H9 (cell line): ENCODE measurements around the gene NR1I2. TPM values are rescaled to one million over a fixed set of nuclear protein-coding genes. Genes with fewer than 3 reads are reported as not detected.

Source experiments
- DNase-seq: peaks from one replicate; pipeline ENCODE4 v3.0.0-alpha.2; 2017
- H2AFZ ChIP-seq: one replicate; pipeline ENCODE4 v1.6.1; 2013; ENCODE audit warnings: mild to moderate bottlenecking, low read length, control low read depth, moderate library complexity
- H2AK5ac ChIP-seq: 2 replicates; pipeline ENCODE4 v1.6.1; 2013; ENCODE audit warnings: low read length, control low read depth, mixed read lengths; ENCODE audit not compliant: insufficient read length
- H2BK120ac ChIP-seq: one replicate; pipeline ENCODE4 v1.6.1; 2013; ENCODE audit warnings: low read depth, mild to moderate bottlenecking, low read length, control low read depth, inconsistent platforms; ENCODE audit not compliant: poor library complexity, severe bottlenecking
- H2BK12ac ChIP-seq: 2 replicates; pipeline ENCODE4 v1.6.1; 2013; ENCODE audit warnings: low read length, control low read depth, mixed read lengths, low read depth; ENCODE audit not compliant: insufficient read length
- H2BK15ac ChIP-seq: 2 replicates; pipeline ENCODE4 v1.6.1; 2013; ENCODE audit warnings: low read depth, low read length, control low read depth
- H2BK20ac ChIP-seq: one replicate; pipeline ENCODE4 v1.6.1; 2013; ENCODE audit warnings: low read depth, mild to moderate bottlenecking, low read length, control low read depth, inconsistent platforms; ENCODE audit not compliant: poor library complexity, severe bottlenecking
- H2BK5ac ChIP-seq: 2 replicates; pipeline ENCODE4 v1.6.1; 2013; ENCODE audit warnings: low read length, control low read depth, mixed read lengths; ENCODE audit not compliant: insufficient read length
- H3K14ac ChIP-seq: 2 replicates; pipeline ENCODE4 v1.6.1; 2013; ENCODE audit warnings: low read length, control low read depth; ENCODE audit not compliant: insufficient read depth
- H3K18ac ChIP-seq: 2 replicates; pipeline ENCODE4 v1.6.1; 2013; ENCODE audit warnings: low read depth, mild to moderate bottlenecking, mixed read lengths, low read length, control low read depth; ENCODE audit not compliant: insufficient read length
- H3K23ac ChIP-seq: 2 replicates; pipeline ENCODE4 v1.6.1; 2013; ENCODE audit warnings: low read length, control low read depth, mixed read lengths, low read depth; ENCODE audit not compliant: insufficient read length
- H3K23me2 ChIP-seq: 2 replicates; pipeline ENCODE4 v1.6.1; 2013; ENCODE audit warnings: low read depth, mild to moderate bottlenecking, mixed read lengths, low read length, control low read depth; ENCODE audit not compliant: insufficient read length, poor library complexity, severe bottlenecking
- H3K27ac ChIP-seq: 2 replicates; pipeline ENCODE4 v1.5.1; 2013; ENCODE audit warnings: low read length, control low read depth, mixed read lengths, low read depth; ENCODE audit not compliant: insufficient read length
- H3K27me3 ChIP-seq: 2 replicates; pipeline ENCODE4 v1.6.1; 2013; ENCODE audit warnings: low read length, control low read depth, inconsistent platforms; ENCODE audit not compliant: insufficient read depth
- H3K4ac ChIP-seq: 2 replicates; pipeline ENCODE4 v1.6.1; 2013; ENCODE audit warnings: low read depth, mild to moderate bottlenecking, control low read depth, inconsistent platforms, low read length, moderate library complexity
- H3K4me1 ChIP-seq: 2 replicates; pipeline ENCODE4 v1.6.1; 2013; ENCODE audit warnings: low read length, control low read depth, inconsistent platforms; ENCODE audit not compliant: insufficient read depth
- H3K4me2 ChIP-seq: 2 replicates; pipeline ENCODE4 v1.6.1; 2013; ENCODE audit warnings: low read length, control low read depth, mixed read lengths; ENCODE audit not compliant: insufficient read length, insufficient read depth
- H3K56ac ChIP-seq: 2 replicates; pipeline ENCODE4 v1.6.1; 2013; ENCODE audit warnings: low read depth, mild to moderate bottlenecking, mixed read lengths, low read length, control low read depth; ENCODE audit not compliant: insufficient read length
- H3K79me1 ChIP-seq: 2 replicates; pipeline ENCODE4 v1.6.1; 2013; ENCODE audit warnings: low read depth, mild to moderate bottlenecking, moderate library complexity, low read length, control low read depth, inconsistent platforms; ENCODE audit not compliant: insufficient read depth, poor library complexity, severe bottlenecking
- H3K79me2 ChIP-seq: 2 replicates; pipeline ENCODE4 v1.6.1; 2013; ENCODE audit warnings: low read length, control low read depth, inconsistent platforms; ENCODE audit not compliant: insufficient read depth
- H3K9ac ChIP-seq: 2 replicates; pipeline ENCODE4 v1.6.1; 2013; ENCODE audit warnings: low read length, control low read depth, mixed read lengths; ENCODE audit not compliant: insufficient read length; ENCODE audit errors: extremely low read depth
- H3K9me3 ChIP-seq: one replicate; pipeline ENCODE4 v1.6.1; 2013; ENCODE audit warnings: low read depth, low read length, inconsistent platforms; ENCODE audit not compliant: control insufficient read depth
- H3T11ph ChIP-seq: one replicate; pipeline ENCODE4 v1.6.1; 2013; ENCODE audit warnings: mild to moderate bottlenecking, low read length, control low read depth, inconsistent platforms
- H4K20me1 ChIP-seq: one replicate; pipeline ENCODE4 v1.6.1; 2013; ENCODE audit not compliant: control insufficient read depth, insufficient read length, insufficient read depth
- H4K5ac ChIP-seq: 2 replicates; pipeline ENCODE4 v1.6.1; 2013; ENCODE audit warnings: low read depth, mild to moderate bottlenecking, mixed read lengths, low read length, control low read depth; ENCODE audit not compliant: insufficient read length
- H4K8ac ChIP-seq: replicated peaks from 2 replicates; pipeline ENCODE4 v1.6.1; 2013; ENCODE audit warnings: low read length, control low read depth, mixed read lengths, low read depth; ENCODE audit not compliant: insufficient read length
- H4K91ac ChIP-seq: 2 replicates; pipeline ENCODE4 v1.6.1; 2013; ENCODE audit warnings: low read depth, mild to moderate bottlenecking, moderate library complexity, mixed read lengths, low read length, control low read depth; ENCODE audit not compliant: insufficient read length
- H3K27ac Mint-ChIP-seq, 3 experiments: 2 replicates in 2 of 3; 3 replicates in 1 of 3; pipeline ENCODE4 v1.8.0; 2020 to 2021; ENCODE audit warnings: mixed read lengths in 3 of 3, mild to moderate bottlenecking in 1 of 3, moderate library complexity in 1 of 3
- H3K27me3 Mint-ChIP-seq: 2 replicates; pipeline ENCODE4 v1.8.0; 2021; ENCODE audit warnings: low read depth, mild to moderate bottlenecking, moderate library complexity, mixed read lengths
- H3K36me3 Mint-ChIP-seq, 3 experiments: 2 replicates in 2 of 3; 3 replicates in 1 of 3; pipeline ENCODE4 v1.8.0; 2020 to 2021; ENCODE audit warnings: low read depth in 3 of 3, mixed read lengths in 3 of 3; ENCODE audit not compliant: insufficient read depth in 1 of 3
- H3K4me1 Mint-ChIP-seq, 2 experiments: 2 replicates each; pipeline ENCODE4 v1.8.0; 2020; ENCODE audit warnings: mixed read lengths in 2 of 2
- H3K4me3 Mint-ChIP-seq, 2 experiments: 2 replicates in 1 of 2; 3 replicates in 1 of 2; pipeline ENCODE4 v1.8.0; 2020 to 2021; ENCODE audit warnings: mild to moderate bottlenecking in 2 of 2, mixed read lengths in 2 of 2, moderate library complexity in 1 of 2
- H3K9me3 Mint-ChIP-seq, 2 experiments: 2 replicates in 1 of 2; 3 replicates in 1 of 2; pipeline ENCODE4 v1.8.0; 2020; ENCODE audit warnings: mild to moderate bottlenecking in 2 of 2, mixed read lengths in 2 of 2, moderate library complexity in 1 of 2
- total RNA-seq: library from RNA; stranded (reverse); gene quantifications from 2 replicates; pipeline ENCODE4 v1.2.1, GENCODE V29; 2021
- TF ChIP-seq, protein P1 (sequence below): fragments of 200-600 bp; sonication (generic); conservative IDR thresholded peaks from 3 replicates; pipeline ENCODE4 v1.8.0; 2021; ENCODE audit warnings: antibody characterized with exemption, mild to moderate bottlenecking

NR1I2 gene
- total RNA-seq, 1 experiment from 2014 or later: not detected

GRCh38 chr3:119835556-119835955 is 53.7 kb downstream of the NR1I2 start:
- Histone ChIP-seq H2AFZ (no peak overlapping the region), H3K4me1 (no peaks in the 10 kb centered on the region), H4K8ac (no peak overlapping the region), H3K27ac (no peak overlapping the region), H3K79me1 (no peaks in the 10 kb centered on the region), H2BK15ac (no peak overlapping the region), H3K9me3 (no peaks in the 10 kb centered on the region), H3K27me3 (no peaks in the 10 kb centered on the region), H2BK5ac (no peak overlapping the region), H2BK20ac (no peak overlapping the region), H3K23me2 (no peaks in the 10 kb centered on the region), H3K9ac (no peak overlapping the region), H3K56ac (no peak overlapping the region), H4K5ac (no peak overlapping the region), H2AK5ac (no peak overlapping the region), H3K4me2 (no peak overlapping the region), H3K14ac (no peak overlapping the region), H3K4ac (no peak overlapping the region), H3K18ac (no peak overlapping the region), H3T11ph (no peak overlapping the region), H2BK12ac (no peak overlapping the region), H4K91ac (no peak overlapping the region), H4K20me1 (no peaks in the 10 kb centered on the region), H3K79me2 (no peaks in the 10 kb centered on the region), H2BK120ac (no peak overlapping the region), H3K23ac (no peak overlapping the region)
- no peak overlapping the region for H3K4me3 Mint-ChIP-seq
- H3K27ac Mint-ChIP-seq: no peak overlapping the region
- H3K4me1 Mint-ChIP-seq: peaks cover 4 to 7% of the 10 kb centered on the region in 2 experiments; a peak in 2 of 4 replicates
- peaks cover 3 to 7% (median 4%) of the 10 kb centered on the region in 3 experiments; a peak in 5 of 7 replicates for H3K36me3 Mint-ChIP-seq
- no peak for DNase-seq
- H3K9me3 Mint-ChIP-seq: no peaks in the 10 kb centered on the region
- TF ChIP-seq, protein P1, sequence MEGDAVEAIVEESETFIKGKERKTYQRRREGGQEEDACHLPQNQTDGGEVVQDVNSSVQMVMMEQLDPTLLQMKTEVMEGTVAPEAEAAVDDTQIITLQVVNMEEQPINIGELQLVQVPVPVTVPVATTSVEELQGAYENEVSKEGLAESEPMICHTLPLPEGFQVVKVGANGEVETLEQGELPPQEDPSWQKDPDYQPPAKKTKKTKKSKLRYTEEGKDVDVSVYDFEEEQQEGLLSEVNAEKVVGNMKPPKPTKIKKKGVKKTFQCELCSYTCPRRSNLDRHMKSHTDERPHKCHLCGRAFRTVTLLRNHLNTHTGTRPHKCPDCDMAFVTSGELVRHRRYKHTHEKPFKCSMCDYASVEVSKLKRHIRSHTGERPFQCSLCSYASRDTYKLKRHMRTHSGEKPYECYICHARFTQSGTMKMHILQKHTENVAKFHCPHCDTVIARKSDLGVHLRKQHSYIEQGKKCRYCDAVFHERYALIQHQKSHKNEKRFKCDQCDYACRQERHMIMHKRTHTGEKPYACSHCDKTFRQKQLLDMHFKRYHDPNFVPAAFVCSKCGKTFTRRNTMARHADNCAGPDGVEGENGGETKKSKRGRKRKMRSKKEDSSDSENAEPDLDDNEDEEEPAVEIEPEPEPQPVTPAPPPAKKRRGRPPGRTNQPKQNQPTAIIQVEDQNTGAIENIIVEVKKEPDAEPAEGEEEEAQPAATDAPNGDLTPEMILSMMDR: no peak
- no peaks in the 10 kb centered on the region for H3K27me3 Mint-ChIP-seq
